Measurements from ENCODE around the gene SCYGR7. TPM values are rescaled to one million over a fixed set of nuclear protein-coding genes. Genes with fewer than 3 reads are reported as not detected.

Gene SCYGR7, protein sequence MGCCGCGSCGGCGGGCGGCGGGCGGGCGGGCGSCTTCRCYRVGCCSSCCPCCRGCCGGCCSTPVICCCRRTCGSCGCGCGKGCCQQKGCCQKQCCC
- not detected in 2 replicates for total RNA-seq

DNA sequence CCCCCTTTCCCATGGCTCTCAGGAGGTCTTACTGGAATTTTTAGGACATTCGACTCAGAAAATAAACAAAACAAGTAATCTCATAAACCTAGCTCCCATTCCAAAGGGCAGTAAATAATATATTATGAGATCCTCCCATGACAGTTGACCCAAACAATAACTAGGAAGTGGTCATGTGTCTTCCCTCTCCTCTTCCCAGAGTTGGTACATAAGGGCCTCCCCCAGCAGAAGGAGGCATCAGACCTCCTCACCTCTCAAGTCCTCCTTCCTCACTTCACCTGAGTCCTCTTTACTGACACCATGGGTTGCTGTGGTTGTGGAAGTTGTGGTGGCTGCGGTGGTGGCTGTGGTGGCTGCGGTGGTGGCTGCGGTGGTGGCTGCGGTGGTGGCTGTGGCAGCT lies at the start of gene SCYGR7:
TSS of gene SCYGR7 (plus strand) at position 301 of the 400 bp plus-strand sequence. CDS start at position 301, 0 bp downstream.

GRCh38 chr2:227717687-227718567 lies 10.2 kb upstream of the SCYGR7 start, which contains the start of gene SLC19A3:
SLC19A3 (minus strand) TSS chr2:227718028; CDS start chr2:227702318, 15,710 bp downstream.

GRCh38 chr2:227724394-227725039 lies 3.6 kb upstream of the SCYGR7 start, which contains the start of gene SCYGR6:
SCYGR6 (minus strand) TSS chr2:227724757; CDS start chr2:227724757, 0 bp downstream.

DNA sequence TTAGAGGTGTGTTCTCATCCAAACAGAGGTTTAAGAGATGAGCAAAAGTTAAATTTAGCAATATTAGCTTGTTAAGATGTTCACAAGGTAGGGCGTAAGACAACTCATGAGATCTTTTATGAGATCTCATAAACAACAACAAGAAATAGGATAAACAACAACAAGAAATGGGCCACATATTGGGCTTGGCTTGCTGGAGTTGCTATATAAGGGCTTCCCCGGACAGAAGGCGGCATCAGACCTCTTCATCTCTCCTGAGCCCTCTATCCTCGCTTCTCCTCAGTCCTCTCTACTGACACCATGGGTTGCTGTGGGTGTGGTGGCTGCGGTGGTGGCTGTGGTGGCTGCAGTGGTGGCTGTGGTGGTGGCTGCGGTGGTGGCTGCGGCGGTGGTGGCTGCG lies 17.5 kb downstream of the SCYGR7 start, which contains the start of gene SCYGR8:
TSS of gene SCYGR8 (plus strand) at position 301 of the 400 bp plus-strand sequence. CDS start at position 301, 0 bp downstream.

Other genes with a start within 250 kb of the SCYGR7 start
- not detected in 2 replicates for gene SCYGR2, start 129.4 kb upstream of the SCYGR7 start, total RNA-seq
- gene SCYGR3, start 113.5 kb upstream of the SCYGR7 start, total RNA-seq, result not detected in 2 replicates
- gene SCYGR4, start 110.8 kb upstream of the SCYGR7 start, total RNA-seq, result not detected in 2 replicates
- not detected in 2 replicates for gene SCYGR5, start 61.5 kb upstream of the SCYGR7 start, total RNA-seq
- 0.16 and 0.51 TPM in 2 replicates for gene SLC19A3, start 10.3 kb upstream of the SCYGR7 start, total RNA-seq
- not detected in 2 replicates for gene SCYGR6, start 3.6 kb upstream of the SCYGR7 start, total RNA-seq
- not detected in 2 replicates for gene SCYGR8, start 17.6 kb downstream of the SCYGR7 start, total RNA-seq
- gene CCL20, start 85.5 kb downstream of the SCYGR7 start, total RNA-seq, result 2.3 TPM in 1 of 2 replicates, not detected in the other
- gene DAW1, start 143.3 kb downstream of the SCYGR7 start, total RNA-seq, result 0.13 and 2.4 TPM in 2 replicates

Data from mesangial cell (primary cell).